Testis (tissue), 3 donors: ENCODE data around the gene SSNA1. TPM values are rescaled to one million over a fixed set of nuclear protein-coding genes. Genes with fewer than 3 reads are reported as not detected.

Experiments used
- DNase-seq: peaks from one replicate; pipeline ENCODE4 v3.0.0-alpha.2; 2019
- H3K27ac ChIP-seq, 2 donors: fragments of 200-600 bp; sonication (generic); one replicate each; pipeline ENCODE4 v1.5.1; 2019
- H3K27me3 ChIP-seq: fragments of 200-600 bp; sonication (generic); one replicate; pipeline ENCODE4 v1.5.1; 2019
- H3K36me3 ChIP-seq: fragments of 200-600 bp; sonication (generic); one replicate; pipeline ENCODE4 v1.5.1; 2017; ENCODE audit warnings: low read depth; ENCODE audit errors: missing control alignments
- H3K4me1 ChIP-seq: fragments of 200-600 bp; sonication (generic); one replicate; pipeline ENCODE4 v1.5.1; 2019
- H3K4me3 ChIP-seq, 2 donors: fragments of 200-600 bp; sonication (generic); one replicate each; pipeline ENCODE4 v1.5.1; 2017 to 2019
- H3K9me3 ChIP-seq: fragments of 200-600 bp; sonication (generic); one replicate; pipeline ENCODE4 v1.5.1; 2017
- CTCF ChIP-seq, 3 experiments: fragments of 450-650 bp in 2 of 3; fragments of 200-600 bp in 1 of 3; sonication (generic) in 1 of 3; IDR thresholded peaks; one replicate each; pipeline ENCODE4 v1.5.1; 2016 to 2019; ENCODE audit warnings: antibody characterized with exemption in 3 of 3, mild to moderate bottlenecking in 2 of 3, moderate library complexity in 1 of 3
- POLR2A ChIP-seq: fragments of 450-650 bp; IDR thresholded peaks from one replicate; pipeline ENCODE4 v1.6.1; 2017; ENCODE audit warnings: antibody characterized with exemption, mild to moderate bottlenecking, moderate library complexity
- WGBS, 2 donors: methylation state at CpG; one replicate each; pipeline ENCODE4 v1.1.5; 2018; 5-methylcytosine and 5-hydroxymethylcytosine counted together
- intact Hi-C: fragments of 100-400 bp; cut with DNase I; formaldehyde crosslinking; loops from one replicate; pipeline ENCODE4 v1.15.1; 2023; ENCODE audit warnings: low total_unique reads
- polyA plus RNA-seq: library from polyadenylated mRNA; stranded (reverse); fragments of 350-450 nt; fragmentation: Illumina TruSeq; extraction: RNeasy Lipid Tissue Mini Kit (QIAGEN cat#74804); gene quantifications from one replicate; pipeline ENCODE4 v1.2.3, GENCODE V29; 2014; ENCODE audit warnings: low read depth, low replicate concordance; ENCODE audit not compliant: insufficient read depth
- total RNA-seq, 2 donors: library from RNA; depleted of rRNA; stranded (reverse); fragments of >200 nt; gene quantifications; one replicate each; pipeline ENCODE4 v1.2.3, GENCODE V29; 2016

SSNA1 gene
- total and polyA plus RNA-seq, 3 donors from 2014 or later = 134 to 211 (median 137) TPM

GRCh38 chr9:137158625-137159024 lies 29.9 kb upstream of the SSNA1 start:
- H3K36me3 ChIP-seq = no peaks in the 10 kb centered on the region
- no peak for DNase-seq
- H3K27ac ChIP-seq = no peak overlapping the region
- WGBS, 2 donors = 38 to 50% methylated on average over 4 of the region's 4 CpGs
- intact Hi-C loops = no loop called here
- no peak overlapping the region for H3K4me3 ChIP-seq
- H3K9me3 ChIP-seq = no peaks in the 10 kb centered on the region
- peaks cover 11% of the 10 kb centered on the region for H3K4me1 ChIP-seq
- no peaks in the 10 kb centered on the region for H3K27me3 ChIP-seq
- TF ChIP-seq CTCF (IDR thresholded peaks at IDR 0.05) (no peak), POLR2A (no peak)

- Histone ChIP-seq H3K9me3 (no peaks in the 10 kb centered on the region), H3K4me1 (peaks cover 11% of the 10 kb centered on the region), H3K27me3 (no peaks in the 10 kb centered on the region), H3K36me3 (no peaks in the 10 kb centered on the region), H3K4me3 (no peak overlapping the region), H3K27ac (no peak overlapping the region)
- DNase-seq = no peak
- intact Hi-C loops = no loop called here
- WGBS, 2 donors = 45 to 57% methylated on average over 14 of the region's 14 CpGs
- TF ChIP-seq POLR2A (no peak), CTCF (IDR thresholded peaks at IDR 0.05) (no peak)
These were observed 29.1 kb upstream of the SSNA1 start for GRCh38 chr9:137159105-137160053.

- intact Hi-C loops = no loop called here
- Histone ChIP-seq H3K9me3 (no peaks in the 10 kb centered on the region), H3K27me3 (no peaks in the 10 kb centered on the region), H3K36me3 (no peaks in the 10 kb centered on the region), H3K4me1 (peaks cover 11% of the 10 kb centered on the region), H3K27ac (no peak overlapping the region), H3K4me3 (no peak overlapping the region)
- DNase-seq = no peak
- no peak for TF ChIP-seq CTCF (IDR thresholded peaks at IDR 0.05)
- no peak for TF ChIP-seq POLR2A
- 57 to 65% methylated on average over 17 of the region's 17 CpGs for WGBS, 2 donors
These were observed 28.4 kb upstream of the SSNA1 start for GRCh38 chr9:137160054-137160425.

GRCh38 chr9:137160716-137161557 lies 27.5 kb upstream of the SSNA1 start:
- Histone ChIP-seq H3K9me3 (no peaks in the 10 kb centered on the region), H3K36me3 (no peaks in the 10 kb centered on the region), H3K27ac (no peak overlapping the region), H3K27me3 (no peaks in the 10 kb centered on the region), H3K4me1 (peaks cover 11% of the 10 kb centered on the region), H3K4me3 (no peak overlapping the region)
- DNase-seq = no peak
- TF ChIP-seq POLR2A (no peak), CTCF (IDR thresholded peaks at IDR 0.05) (no peak)
- 17 to 27% methylated on average over 42 to 56 of the region's 56 CpGs for WGBS, 2 donors
- intact Hi-C loops = no loop called here
